Measurements from ENCODE around the gene KDM4B.

DNA sequence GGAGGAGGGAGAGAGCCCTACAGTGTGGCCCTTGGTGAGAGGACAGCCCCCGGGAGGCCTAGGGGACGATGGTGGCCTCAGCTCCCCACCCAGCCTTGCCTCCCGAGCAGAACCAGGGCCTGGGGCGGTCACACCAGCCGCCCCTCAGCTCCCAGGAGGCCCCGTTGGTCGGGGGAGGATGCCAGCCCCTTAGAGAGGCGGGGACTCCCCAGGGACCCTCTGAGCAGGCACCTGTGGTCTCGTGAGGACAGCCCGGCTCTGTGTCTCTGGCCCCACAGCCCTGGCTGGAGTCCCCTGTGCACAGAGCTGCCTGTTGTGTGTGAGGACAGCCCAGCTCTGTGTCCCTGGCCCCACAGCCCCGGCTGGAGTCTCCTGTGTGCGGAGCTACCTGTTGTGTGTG lies 158.8 kb downstream of the KDM4B start:
- TF ChIP-seq, protein P1, sequence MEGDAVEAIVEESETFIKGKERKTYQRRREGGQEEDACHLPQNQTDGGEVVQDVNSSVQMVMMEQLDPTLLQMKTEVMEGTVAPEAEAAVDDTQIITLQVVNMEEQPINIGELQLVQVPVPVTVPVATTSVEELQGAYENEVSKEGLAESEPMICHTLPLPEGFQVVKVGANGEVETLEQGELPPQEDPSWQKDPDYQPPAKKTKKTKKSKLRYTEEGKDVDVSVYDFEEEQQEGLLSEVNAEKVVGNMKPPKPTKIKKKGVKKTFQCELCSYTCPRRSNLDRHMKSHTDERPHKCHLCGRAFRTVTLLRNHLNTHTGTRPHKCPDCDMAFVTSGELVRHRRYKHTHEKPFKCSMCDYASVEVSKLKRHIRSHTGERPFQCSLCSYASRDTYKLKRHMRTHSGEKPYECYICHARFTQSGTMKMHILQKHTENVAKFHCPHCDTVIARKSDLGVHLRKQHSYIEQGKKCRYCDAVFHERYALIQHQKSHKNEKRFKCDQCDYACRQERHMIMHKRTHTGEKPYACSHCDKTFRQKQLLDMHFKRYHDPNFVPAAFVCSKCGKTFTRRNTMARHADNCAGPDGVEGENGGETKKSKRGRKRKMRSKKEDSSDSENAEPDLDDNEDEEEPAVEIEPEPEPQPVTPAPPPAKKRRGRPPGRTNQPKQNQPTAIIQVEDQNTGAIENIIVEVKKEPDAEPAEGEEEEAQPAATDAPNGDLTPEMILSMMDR (IDR thresholded peaks at IDR 0.05; ENCODE audit: low read depth, low read length, missing input control): no peak
- no peak for TF ChIP-seq SP1 (IDR thresholded peaks at IDR 0.05)
- TF ChIP-seq FOXA1 (IDR thresholded peaks at IDR 0.05): no peak
- TF ChIP-seq, protein P2, sequence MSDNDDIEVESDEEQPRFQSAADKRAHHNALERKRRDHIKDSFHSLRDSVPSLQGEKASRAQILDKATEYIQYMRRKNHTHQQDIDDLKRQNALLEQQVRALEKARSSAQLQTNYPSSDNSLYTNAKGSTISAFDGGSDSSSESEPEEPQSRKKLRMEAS (IDR thresholded peaks at IDR 0.05): no peak
- TF ChIP-seq NR2F2 (IDR thresholded peaks at IDR 0.05): no peak
- TF ChIP-seq, protein P3, sequence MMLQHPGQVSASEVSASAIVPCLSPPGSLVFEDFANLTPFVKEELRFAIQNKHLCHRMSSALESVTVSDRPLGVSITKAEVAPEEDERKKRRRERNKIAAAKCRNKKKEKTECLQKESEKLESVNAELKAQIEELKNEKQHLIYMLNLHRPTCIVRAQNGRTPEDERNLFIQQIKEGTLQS (IDR thresholded peaks at IDR 0.05): no peak
